Small intestine (tissue), 7 donors: ENCODE results near the gene PFKFB3. TPM values are rescaled to one million over a fixed set of nuclear protein-coding genes. Genes with fewer than 3 reads are reported as not detected.

Experiments used
- DNase-seq, 2 donors: peaks; one replicate each; pipeline versions ENCODE4 v3.0.0 to v3.0.0-alpha.2; 2013
- FAIRE-seq: peaks from 2 replicates; lab custom pipeline; 2012; peaks lifted over from hg19 to GRCh38; lab: Jason Lieb, UNC
- H3K27ac ChIP-seq, 3 donors: one replicate each; pipeline ENCODE4 v1.5.1; 2013; ENCODE audit warnings: low read length in 2 of 3, mild to moderate bottlenecking in 2 of 3, control low read depth in 1 of 3, inconsistent platforms in 1 of 3, low read depth in 1 of 3, moderate library complexity in 1 of 3
- H3K27me3 ChIP-seq, 3 donors: one replicate each; pipeline ENCODE4 v1.6.1; 2013; ENCODE audit warnings: low read length in 3 of 3, inconsistent platforms in 1 of 3; ENCODE audit not compliant: control insufficient read depth in 3 of 3, insufficient read depth in 3 of 3
- H3K36me3 ChIP-seq, 3 donors: one replicate each; pipeline ENCODE4 v1.6.1; 2013; ENCODE audit warnings: low read length in 3 of 3, inconsistent platforms in 1 of 3, low read depth in 1 of 3, mild to moderate bottlenecking in 1 of 3, moderate library complexity in 1 of 3; ENCODE audit not compliant: control insufficient read depth in 3 of 3, insufficient read depth in 2 of 3
- H3K4me1 ChIP-seq, 3 donors: one replicate each; pipeline ENCODE4 v1.6.1; 2013; ENCODE audit warnings: low read length in 2 of 3, inconsistent platforms in 1 of 3, low read depth in 1 of 3, mild to moderate bottlenecking in 1 of 3, moderate library complexity in 1 of 3; ENCODE audit not compliant: control insufficient read depth in 3 of 3, insufficient read depth in 2 of 3
- H3K4me3 ChIP-seq, 3 donors: one replicate each; pipeline ENCODE4 v1.5.1; 2013; ENCODE audit warnings: low read length in 3 of 3, control low read depth in 1 of 3, inconsistent platforms in 1 of 3, low read depth in 1 of 3, mild to moderate bottlenecking in 1 of 3, moderate library complexity in 1 of 3
- H3K9me3 ChIP-seq, 2 donors: one replicate each; pipeline ENCODE4 v1.6.1; 2013; ENCODE audit warnings: low read depth in 1 of 2, low read length in 1 of 2; ENCODE audit not compliant: control insufficient read depth in 2 of 2, insufficient read depth in 1 of 2
- WGBS, 3 donors: extraction: QIAGEN DNeasy Blood & Tissue Kit; methylation state at CpG; one replicate each; pipeline ENCODE4 v1.1.7; 2013; 5-methylcytosine and 5-hydroxymethylcytosine counted together
- polyA plus RNA-seq, 4 donors: library from polyadenylated mRNA; stranded (reverse) in 3 of 4; unstranded in 1 of 4; fragments of 200-250 nt in 3 of 4; fragments of 120-200 nt in 1 of 4; gene quantifications; one replicate each; pipeline versions ENCODE4 v1.2.1 to v1.2.3, GENCODE V29; 2013
- donor health status: healthy with polysubstance abuse.
- donor health status: control.
- donor health status: control.
- donor health status: Bipolar disorder and iron deficiency.
- donor health status: healthy.

PFKFB3 gene
- polyA plus RNA-seq, 4 donors, result 5.5 to 28.4 (median 13.5) TPM

DNA sequence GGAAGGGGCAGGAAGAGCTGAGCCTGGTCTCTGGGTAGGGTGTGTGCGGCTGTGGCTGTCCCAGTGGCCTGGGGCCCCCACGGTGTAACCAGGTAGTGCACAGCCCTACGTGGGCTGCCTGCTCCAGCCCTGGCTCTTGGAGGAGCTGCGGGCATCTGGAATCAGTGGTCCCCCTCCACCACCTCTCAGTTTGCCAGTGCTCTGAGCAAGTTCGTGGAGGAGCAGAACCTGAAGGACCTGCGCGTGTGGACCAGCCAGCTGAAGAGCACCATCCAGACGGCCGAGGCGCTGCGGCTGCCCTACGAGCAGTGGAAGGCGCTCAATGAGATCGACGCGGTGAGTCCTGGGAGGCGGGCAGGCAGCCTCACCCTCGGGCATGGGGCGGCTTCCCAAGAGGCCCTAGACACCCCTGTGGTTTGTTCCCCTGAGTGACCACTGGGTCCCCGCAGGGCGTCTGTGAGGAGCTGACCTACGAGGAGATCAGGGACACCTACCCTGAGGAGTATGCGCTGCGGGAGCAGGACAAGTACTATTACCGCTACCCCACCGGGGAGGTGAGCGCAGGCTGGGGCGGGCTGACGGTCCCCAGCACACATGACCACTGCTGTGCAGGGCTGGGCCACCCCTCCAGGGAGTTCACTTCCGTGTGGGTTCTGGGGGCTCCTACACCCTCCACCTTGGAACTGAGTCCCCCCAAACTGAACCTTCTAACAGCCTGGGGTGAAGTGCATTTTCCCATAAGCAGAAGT lies 18.6 kb downstream of the PFKFB3 start:
- H3K27ac ChIP-seq, result no peak overlapping the region
- FAIRE-seq, result no peak
- peaks cover 22 to 85% (median 59%) of the 10 kb centered on the region in 3 donors for H3K36me3 ChIP-seq
- DNase-seq, result no peak
- H3K4me1 ChIP-seq, result no peaks in the 10 kb centered on the region
- no peaks in the 10 kb centered on the region for H3K9me3 ChIP-seq
- H3K27me3 ChIP-seq, result no peaks in the 10 kb centered on the region
- WGBS, 3 donors, result 96 to 97% (median 96%) methylated on average over 29 to 30 of the region's 30 CpGs
- H3K4me3 ChIP-seq, result no peak overlapping the region

- WGBS, 3 donors, result 79 to 83% (median 82%) methylated on average over 20 to 21 of the region's 21 CpGs
- Histone ChIP-seq H3K27ac (no peak overlapping the region), H3K27me3 (no peaks in the 10 kb centered on the region), H3K36me3 (peaks cover 19 to 82% (median 57%) of the 10 kb centered on the region in 3 donors), H3K4me3 (no peak overlapping the region), H3K4me1 (no peaks in the 10 kb centered on the region), H3K9me3 (no peaks in the 10 kb centered on the region)
- no peak for DNase-seq
- no peak for FAIRE-seq
Measured at GRCh38 chr10:6221971-6222751, 19.4 kb downstream of the PFKFB3 start.

DNA sequence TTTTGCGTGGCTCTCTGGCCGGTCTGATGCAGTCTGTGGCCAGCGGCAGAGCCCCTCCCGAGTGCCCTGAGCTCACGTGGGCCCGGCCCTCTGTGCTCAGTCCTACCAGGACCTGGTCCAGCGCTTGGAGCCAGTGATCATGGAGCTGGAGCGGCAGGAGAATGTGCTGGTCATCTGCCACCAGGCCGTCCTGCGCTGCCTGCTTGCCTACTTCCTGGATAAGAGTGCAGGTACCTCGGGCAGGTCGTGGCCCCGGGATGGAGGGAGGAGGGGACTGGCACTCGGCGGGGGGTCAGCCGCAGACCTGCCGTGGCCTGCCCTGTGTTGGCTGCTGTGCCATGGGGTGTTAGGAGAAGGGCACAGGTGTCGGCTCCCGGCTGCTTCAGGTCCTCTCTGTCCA lies 20.0 kb downstream of the PFKFB3 start:
- 91 to 95% (median 92%) methylated on average over 19 of the region's 19 CpGs for WGBS, 3 donors
- Histone ChIP-seq H3K9me3 (no peaks in the 10 kb centered on the region), H3K27me3 (no peaks in the 10 kb centered on the region), H3K4me1 (no peaks in the 10 kb centered on the region), H3K27ac (no peak overlapping the region), H3K4me3 (no peak overlapping the region), H3K36me3 (peaks cover 25 to 85% (median 59%) of the 10 kb centered on the region in 3 donors)
- no peak for FAIRE-seq
- no peak for DNase-seq

GRCh38 chr10:6223981-6224380 lies 21.2 kb downstream of the PFKFB3 start:
- FAIRE-seq, result no peak
- 88 to 92% (median 89%) methylated on average over 14 of the region's 14 CpGs for WGBS, 3 donors
- Histone ChIP-seq H3K4me1 (no peaks in the 10 kb centered on the region), H3K27ac (no peak overlapping the region), H3K27me3 (no peaks in the 10 kb centered on the region), H3K4me3 (no peak overlapping the region), H3K9me3 (no peaks in the 10 kb centered on the region), H3K36me3 (peaks cover 24 to 91% (median 56%) of the 10 kb centered on the region in 3 donors)
- DNase-seq, result no peak

DNA sequence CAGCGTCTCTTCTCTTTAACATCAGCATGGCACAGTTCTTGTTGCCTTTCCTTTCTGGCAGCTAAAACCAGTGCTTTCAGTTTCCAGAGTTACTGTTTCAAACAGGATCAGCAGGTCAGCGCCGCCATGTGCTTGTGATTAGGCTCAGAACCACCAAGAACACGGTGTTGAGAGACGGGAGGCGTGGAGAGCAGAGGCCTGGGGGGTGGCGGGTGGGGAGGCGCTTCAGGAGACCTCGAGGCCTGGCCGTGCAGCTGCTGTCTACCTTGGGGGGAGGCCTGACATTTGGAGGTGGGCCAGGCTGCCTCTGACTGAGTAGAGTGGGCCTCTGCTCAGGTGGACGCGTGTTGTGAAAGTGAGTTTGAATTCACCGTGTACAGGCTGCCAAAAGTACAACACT lies 22.0 kb downstream of the PFKFB3 start:
- H3K4me3 ChIP-seq, result no peak overlapping the region
- 88 to 92% (median 91%) methylated on average over 13 of the region's 13 CpGs for WGBS, 3 donors
- H3K9me3 ChIP-seq, result no peaks in the 10 kb centered on the region
- DNase-seq (no peak), FAIRE-seq (no peak)
- no peaks in the 10 kb centered on the region for H3K27me3 ChIP-seq
- H3K4me1 ChIP-seq, result no peaks in the 10 kb centered on the region
- H3K36me3 ChIP-seq, result peaks cover 25 to 93% (median 53%) of the 10 kb centered on the region in 3 donors
- no peak overlapping the region for H3K27ac ChIP-seq

DNA sequence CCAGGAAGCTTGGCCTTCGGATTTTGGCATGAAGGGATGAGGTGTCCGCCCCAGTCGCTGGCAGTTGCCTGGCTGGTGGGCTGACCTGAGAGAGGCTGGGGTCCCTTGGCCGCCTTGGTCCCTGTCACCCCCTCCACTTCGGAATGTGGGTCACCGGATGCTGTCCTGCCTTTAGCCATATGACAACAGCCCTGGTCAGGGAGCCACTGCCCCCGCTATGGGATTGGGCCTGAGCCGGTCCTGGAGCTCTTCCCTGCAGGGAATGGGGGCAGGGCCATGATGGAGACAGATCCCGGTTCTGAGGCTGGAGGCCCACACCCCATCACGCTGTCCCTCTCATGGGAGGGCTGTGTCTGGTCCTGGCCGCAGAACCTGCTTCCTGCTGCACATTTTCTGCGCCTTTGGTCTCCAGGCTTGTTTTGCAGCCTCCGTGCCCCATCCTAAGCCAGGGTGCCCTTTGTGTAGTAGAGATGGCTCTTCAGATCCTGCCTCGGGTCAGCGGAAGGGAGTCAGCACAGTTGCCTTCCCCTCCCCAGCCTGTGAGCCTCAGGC lies 22.6 kb downstream of the PFKFB3 start:
- no peaks in the 10 kb centered on the region for H3K27me3 ChIP-seq
- no peaks in the 10 kb centered on the region for H3K4me1 ChIP-seq
- no peak overlapping the region for H3K4me3 ChIP-seq
- peaks cover 24 to 92% (median 49%) of the 10 kb centered on the region in 3 donors for H3K36me3 ChIP-seq
- H3K27ac ChIP-seq, result no peak overlapping the region
- no peaks in the 10 kb centered on the region for H3K9me3 ChIP-seq
- 88 to 90% (median 89%) methylated on average over 15 of the region's 15 CpGs for WGBS, 3 donors
- no peak for FAIRE-seq
- DNase-seq, result no peak

- H3K27me3 ChIP-seq, result no peaks in the 10 kb centered on the region
- no peak overlapping the region for H3K27ac ChIP-seq
- H3K4me1 ChIP-seq, result no peaks in the 10 kb centered on the region
- no peak overlapping the region for H3K4me3 ChIP-seq
- no peak for DNase-seq
- FAIRE-seq, result no peak
- H3K36me3 ChIP-seq, result peaks cover 26 to 86% (median 43%) of the 10 kb centered on the region in 3 donors
- 93 to 98% (median 97%) methylated on average over 23 of the region's 23 CpGs for WGBS, 3 donors
- no peaks in the 10 kb centered on the region for H3K9me3 ChIP-seq
Measured at GRCh38 chr10:6226216-6226615, 23.5 kb downstream of the PFKFB3 start.

DNA sequence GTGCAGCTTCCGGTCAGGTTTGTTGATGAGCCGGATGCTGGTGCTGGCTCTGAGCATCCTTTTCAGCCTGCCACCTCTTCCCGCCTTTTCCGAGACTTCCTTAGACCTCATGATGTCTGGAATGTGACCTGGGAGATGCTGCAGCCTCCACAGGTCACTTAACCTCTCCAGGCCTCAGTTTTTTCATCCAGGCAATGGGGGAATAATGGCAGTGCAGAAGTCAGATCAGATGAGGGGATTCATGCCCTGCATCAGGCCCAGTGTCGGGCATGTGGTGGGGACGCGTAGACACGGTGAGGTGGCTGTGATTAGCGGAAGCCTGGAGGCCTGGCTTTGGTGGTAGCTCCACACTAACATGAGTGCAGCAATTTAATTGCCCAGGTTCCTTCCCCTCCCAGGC lies 24.6 kb downstream of the PFKFB3 start:
- 97 to 98% (median 97%) methylated on average over 9 of the region's 9 CpGs for WGBS, 3 donors
- no peaks in the 10 kb centered on the region for H3K9me3 ChIP-seq
- no peak overlapping the region for H3K4me3 ChIP-seq
- H3K27ac ChIP-seq, result no peak overlapping the region
- no peaks in the 10 kb centered on the region for H3K4me1 ChIP-seq
- H3K36me3 ChIP-seq, result peaks cover 24 to 86% (median 43%) of the 10 kb centered on the region in 3 donors
- DNase-seq (no peak), FAIRE-seq (no peak)
- H3K27me3 ChIP-seq, result no peaks in the 10 kb centered on the region
